ENCODE data around the gene RIOK1. TPM values are rescaled to one million over a fixed set of nuclear protein-coding genes. Genes with fewer than 3 reads are reported as not detected.
"Not testable (repeated sequence)": the region's sequence is repeated elsewhere in the genome, so short reads cannot be mapped to it uniquely, and the experiment has no call there.

The RIOK1 gene
- total RNA-seq: 10 to 100 TPM; 26.1 to 42.5 TPM

- Mint-ChIP-seq H3K4me3 (peak within 1 kb of the TSS; percentile 90), H3K9me3 (ENCODE audit: low read depth) (no peaks in the 10 kb centered on the region), H3K36me3 (peaks cover 20% of the 10 kb centered on the region), H3K27me3 (no peaks in the 10 kb centered on the region), H3K4me1 (peaks cover 43% of the 10 kb centered on the region), H3K27ac (peak within 1 kb of the TSS; percentile 96)
- ATAC-seq: peak; percentile 97
- CTCF ChIA-PET: interaction anchor here (1.3 to 1.7 kb wide), 3 partner anchors 20 to 114 kb away, joined by 3 to 5 read pairs (median 3); no protein-coding TSS in a partner anchor
- DNase-seq: peak; percentile 97
Observed at GRCh38 chr6:7389451-7390225, at the start of gene RIOK1, which contains the start of gene CAGE1. Gene RIOK1 (plus strand): TSS chr6:7389808. CDS start chr6:7390003, 195 bp downstream. Gene CAGE1 (minus strand): TSS chr6:7389742. CDS start chr6:7387173, 2,569 bp downstream.

GRCh38 chr6:7341271-7341670 lies 48.3 kb upstream of the RIOK1 start:
- CTCF ChIA-PET: interaction anchor here (1.0 kb wide), 1 partner anchor 14 kb away, joined by 3 read pairs; no protein-coding TSS in a partner anchor
- no peak for DNase-seq
- no peaks in the 10 kb centered on the region for H3K36me3 Mint-ChIP-seq

GRCh38 chr6:7341989-7342742 lies 47.4 kb upstream of the RIOK1 start:
- H3K27me3 Mint-ChIP-seq: peaks cover 14% of the 10 kb centered on the region
- ATAC-seq: no peak
- DNase-seq: no peak
- no peak overlapping the region for H3K4me3 Mint-ChIP-seq
- no peaks in the 10 kb centered on the region for H3K4me1 Mint-ChIP-seq
- no peak overlapping the region for H3K27ac Mint-ChIP-seq
- CTCF ChIA-PET: no interaction called here
- no peaks in the 10 kb centered on the region for H3K9me3 Mint-ChIP-seq (ENCODE audit: low read depth)
- H3K36me3 Mint-ChIP-seq: no peaks in the 10 kb centered on the region

More at GRCh38 chr6:7341271-7341670, 48.3 kb upstream of the RIOK1 start:
- H3K27me3 Mint-ChIP-seq: peaks cover 19% of the 10 kb centered on the region
- no peak for ATAC-seq
- no peaks in the 10 kb centered on the region for H3K9me3 Mint-ChIP-seq (ENCODE audit: low read depth)
- no peak overlapping the region for H3K4me3 Mint-ChIP-seq
- H3K27ac Mint-ChIP-seq: no peak overlapping the region
- H3K4me1 Mint-ChIP-seq: no peaks in the 10 kb centered on the region

GRCh38 chr6:7343546-7344475 lies 45.8 kb upstream of the RIOK1 start:
- no peak for DNase-seq
- no peaks in the 10 kb centered on the region for H3K4me1 Mint-ChIP-seq
- CTCF ChIA-PET: no interaction called here
- H3K27ac Mint-ChIP-seq: no peak overlapping the region
- H3K9me3 Mint-ChIP-seq (ENCODE audit: low read depth): no peaks in the 10 kb centered on the region
- H3K36me3 Mint-ChIP-seq: no peaks in the 10 kb centered on the region
- peaks cover 7% of the 10 kb centered on the region for H3K27me3 Mint-ChIP-seq
- ATAC-seq: no peak
- no peak overlapping the region for H3K4me3 Mint-ChIP-seq

GRCh38 chr6:7344773-7345450 lies 44.7 kb upstream of the RIOK1 start:
- DNase-seq; H3K9me3 Mint-ChIP-seq (ENCODE audit: low read depth); H3K4me1 Mint-ChIP-seq; CTCF ChIA-PET; ATAC-seq; H3K27ac Mint-ChIP-seq; H3K4me3 Mint-ChIP-seq; H3K36me3 Mint-ChIP-seq: not testable (repeated sequence)
- H3K27me3 Mint-ChIP-seq: peaks cover 16% of the 10 kb centered on the region

GRCh38 chr6:7347551-7347997 lies 42.0 kb upstream of the RIOK1 start:
- H3K4me1 Mint-ChIP-seq; DNase-seq; H3K27ac Mint-ChIP-seq; H3K9me3 Mint-ChIP-seq (ENCODE audit: low read depth); CTCF ChIA-PET; ATAC-seq; H3K4me3 Mint-ChIP-seq; H3K36me3 Mint-ChIP-seq: not testable (repeated sequence)
- H3K27me3 Mint-ChIP-seq: peaks cover 40% of the 10 kb centered on the region

GRCh38 chr6:7350591-7350990 lies 39.0 kb upstream of the RIOK1 start:
- CTCF ChIA-PET; H3K27ac Mint-ChIP-seq; H3K4me3 Mint-ChIP-seq; ATAC-seq; H3K4me1 Mint-ChIP-seq; H3K36me3 Mint-ChIP-seq; DNase-seq; H3K9me3 Mint-ChIP-seq (ENCODE audit: low read depth): not testable (repeated sequence)
- peaks cover 55% of the 10 kb centered on the region for H3K27me3 Mint-ChIP-seq

- not testable (repeated sequence) for DNase-seq; H3K9me3 Mint-ChIP-seq (ENCODE audit: low read depth); H3K4me1 Mint-ChIP-seq; H3K36me3 Mint-ChIP-seq; H3K4me3 Mint-ChIP-seq; H3K27ac Mint-ChIP-seq; ATAC-seq
- CTCF ChIA-PET: interaction anchor here (0.6 kb wide), 1 partner anchor 100 kb away, joined by 3 read pairs; no protein-coding TSS in a partner anchor
- H3K27me3 Mint-ChIP-seq: peaks cover 55% of the 10 kb centered on the region
Observed at GRCh38 chr6:7351916-7352315, 37.7 kb upstream of the RIOK1 start.

GRCh38 chr6:7367408-7367807 lies 22.2 kb upstream of the RIOK1 start:
- no peak for DNase-seq
- CTCF ChIA-PET: no interaction called here
- no peaks in the 10 kb centered on the region for H3K9me3 Mint-ChIP-seq (ENCODE audit: low read depth)
- no peaks in the 10 kb centered on the region for H3K4me1 Mint-ChIP-seq
- ATAC-seq: no peak
- H3K36me3 Mint-ChIP-seq: no peaks in the 10 kb centered on the region
- H3K4me3 Mint-ChIP-seq: no peak overlapping the region
- no peak overlapping the region for H3K27ac Mint-ChIP-seq
- H3K27me3 Mint-ChIP-seq: peaks cover 12% of the 10 kb centered on the region

GRCh38 chr6:7373739-7374138 lies 15.9 kb upstream of the RIOK1 start:
- H3K9me3 Mint-ChIP-seq (ENCODE audit: low read depth): no peaks in the 10 kb centered on the region
- CTCF ChIA-PET: interaction anchor here (1.2 kb wide), 1 partner anchor 9 kb away, joined by 3 read pairs; no protein-coding TSS in a partner anchor
- H3K4me3 Mint-ChIP-seq: no peak overlapping the region
- DNase-seq (no peak), ATAC-seq (no peak)
- H3K27me3 Mint-ChIP-seq: peaks cover 10% of the 10 kb centered on the region
- no peak overlapping the region for H3K27ac Mint-ChIP-seq
- no peaks in the 10 kb centered on the region for H3K4me1 Mint-ChIP-seq
- H3K36me3 Mint-ChIP-seq: no peaks in the 10 kb centered on the region

- CTCF ChIA-PET: no interaction called here
- H3K4me1 Mint-ChIP-seq: no peaks in the 10 kb centered on the region
- no peak overlapping the region for H3K4me3 Mint-ChIP-seq
- no peaks in the 10 kb centered on the region for H3K9me3 Mint-ChIP-seq (ENCODE audit: low read depth)
- ATAC-seq (no peak), DNase-seq (no peak)
- no peak overlapping the region for H3K27ac Mint-ChIP-seq
- no peaks in the 10 kb centered on the region for H3K36me3 Mint-ChIP-seq
- peaks cover 14% of the 10 kb centered on the region for H3K27me3 Mint-ChIP-seq
Observed at GRCh38 chr6:7377961-7378360, 11.6 kb upstream of the RIOK1 start.

GRCh38 chr6:7378740-7379139 lies 10.9 kb upstream of the RIOK1 start:
- no peaks in the 10 kb centered on the region for H3K9me3 Mint-ChIP-seq (ENCODE audit: low read depth)
- no peak overlapping the region for H3K27ac Mint-ChIP-seq
- no peaks in the 10 kb centered on the region for H3K36me3 Mint-ChIP-seq
- peaks cover 6% of the 10 kb centered on the region for H3K27me3 Mint-ChIP-seq
- CTCF ChIA-PET: no interaction called here
- ATAC-seq: no peak
- DNase-seq: no peak
- H3K4me3 Mint-ChIP-seq: no peak overlapping the region
- no peaks in the 10 kb centered on the region for H3K4me1 Mint-ChIP-seq
